Measurements from ENCODE around the gene FBLN2. TPM values are rescaled to one million over a fixed set of nuclear protein-coding genes. Genes with fewer than 3 reads are reported as not detected.

The FBLN2 gene
- total RNA-seq, 1 donor from 2014 or later = 16.5 TPM

- DNase-seq = no peak
Measured at GRCh38 chr3:13669457-13669856, 120.5 kb downstream of the FBLN2 start.

GRCh38 chr3:13670292-13670691, 121.4 kb downstream of the FBLN2 start:
- no peak for DNase-seq

- DNase-seq = no peak
Measured at GRCh38 chr3:13671482-13672233, 122.7 kb downstream of the FBLN2 start.

GRCh38 chr3:13673207-13673606, 124.3 kb downstream of the FBLN2 start:
- peak; percentile 12 for DNase-seq

- no peak for DNase-seq
Measured at GRCh38 chr3:13674538-13675185, 125.7 kb downstream of the FBLN2 start.

- DNase-seq = no peak
Measured at GRCh38 chr3:13676356-13677017, 127.6 kb downstream of the FBLN2 start.

- no peak for DNase-seq
Measured at GRCh38 chr3:13677272-13677671, 128.3 kb downstream of the FBLN2 start.

GRCh38 chr3:13681931-13682330, 133.0 kb downstream of the FBLN2 start:
- DNase-seq = no peak

GRCh38 chr3:13682331-13683013, 133.5 kb downstream of the FBLN2 start:
- no peak for DNase-seq

GRCh38 chr3:13683288-13683687, 134.4 kb downstream of the FBLN2 start:
- no peak for DNase-seq

- DNase-seq = no peak
Measured at GRCh38 chr3:13683772-13684171, 134.8 kb downstream of the FBLN2 start.

GRCh38 chr3:13684350-13684749, 135.4 kb downstream of the FBLN2 start:
- DNase-seq = no peak

GRCh38 chr3:13684854-13685253, 135.9 kb downstream of the FBLN2 start:
- DNase-seq = no peak

GRCh38 chr3:13685721-13686120, 136.8 kb downstream of the FBLN2 start:
- DNase-seq = no peak

GRCh38 chr3:13686367-13687160, 137.6 kb downstream of the FBLN2 start:
- DNase-seq = no peak

GRCh38 chr3:13687517-13687943, 138.6 kb downstream of the FBLN2 start:
- DNase-seq = no peak

Other genes with a start within 250 kb of the FBLN2 start
- gene NUP210, start 128.8 kb upstream of the FBLN2 start, total RNA-seq = 2.6 and 9.0 TPM in 2 replicates
- 8.8 and 10.5 TPM in 2 replicates for gene HDAC11, start 68.8 kb upstream of the FBLN2 start, total RNA-seq

Data from dermis blood vessel endothelial cell (primary cell).